ENCODE measurements around the gene RNASE13.

DNA sequence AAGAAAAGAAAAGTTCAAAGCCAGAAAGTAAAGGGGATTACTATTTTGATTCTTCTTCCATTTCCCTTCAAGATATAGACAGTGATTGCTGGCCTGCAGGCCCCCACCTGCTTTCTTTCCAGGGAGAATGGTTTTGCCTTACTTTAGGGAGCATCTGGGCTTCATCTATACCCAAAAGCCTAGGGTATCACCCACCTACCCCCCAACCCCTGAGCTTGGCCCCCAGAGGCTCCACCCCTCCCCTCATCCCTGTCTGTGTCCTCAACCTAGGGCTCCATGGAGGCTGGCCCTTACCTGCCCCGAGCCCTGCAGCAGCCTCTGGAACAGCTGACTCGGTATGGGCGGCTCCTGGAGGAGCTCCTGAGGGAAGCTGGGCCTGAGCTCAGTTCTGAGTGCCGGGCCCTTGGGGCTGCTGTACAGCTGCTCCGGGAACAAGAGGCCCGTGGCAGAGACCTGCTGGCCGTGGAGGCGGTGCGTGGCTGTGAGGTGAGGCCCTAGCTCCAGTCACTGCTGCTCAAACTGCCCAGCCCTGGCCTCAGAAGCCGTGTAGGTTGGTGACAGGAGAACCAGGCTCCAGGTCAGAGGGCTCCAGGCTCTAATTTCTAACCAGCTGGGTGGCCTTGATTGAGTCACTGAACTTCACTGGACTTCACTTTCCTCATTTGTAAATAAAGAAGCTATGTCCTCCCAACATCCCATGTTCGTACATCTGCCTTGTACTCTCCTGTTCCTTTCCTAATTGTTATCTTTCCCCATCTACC is 49.1 kb upstream of the RNASE13 start:
- TF ChIP-seq, protein P1, sequence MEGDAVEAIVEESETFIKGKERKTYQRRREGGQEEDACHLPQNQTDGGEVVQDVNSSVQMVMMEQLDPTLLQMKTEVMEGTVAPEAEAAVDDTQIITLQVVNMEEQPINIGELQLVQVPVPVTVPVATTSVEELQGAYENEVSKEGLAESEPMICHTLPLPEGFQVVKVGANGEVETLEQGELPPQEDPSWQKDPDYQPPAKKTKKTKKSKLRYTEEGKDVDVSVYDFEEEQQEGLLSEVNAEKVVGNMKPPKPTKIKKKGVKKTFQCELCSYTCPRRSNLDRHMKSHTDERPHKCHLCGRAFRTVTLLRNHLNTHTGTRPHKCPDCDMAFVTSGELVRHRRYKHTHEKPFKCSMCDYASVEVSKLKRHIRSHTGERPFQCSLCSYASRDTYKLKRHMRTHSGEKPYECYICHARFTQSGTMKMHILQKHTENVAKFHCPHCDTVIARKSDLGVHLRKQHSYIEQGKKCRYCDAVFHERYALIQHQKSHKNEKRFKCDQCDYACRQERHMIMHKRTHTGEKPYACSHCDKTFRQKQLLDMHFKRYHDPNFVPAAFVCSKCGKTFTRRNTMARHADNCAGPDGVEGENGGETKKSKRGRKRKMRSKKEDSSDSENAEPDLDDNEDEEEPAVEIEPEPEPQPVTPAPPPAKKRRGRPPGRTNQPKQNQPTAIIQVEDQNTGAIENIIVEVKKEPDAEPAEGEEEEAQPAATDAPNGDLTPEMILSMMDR (conservative IDR thresholded peaks at IDR 0.05; ENCODE audit: low read depth, low read length): no peak
- no peak for TF ChIP-seq EZH2 (IDR thresholded peaks at IDR 0.05; ENCODE audit: borderline replicate concordance, low read depth, low read length, poor library complexity, severe bottlenecking)
